DMS153 treated with DMSO at 0.1 percent for 48 hours (cell line): ENCODE results near the gene NCOA3.

ENCODE experiments used
- DNase-seq: peaks from one replicate; lab custom pipeline; 2025; ENCODE audit not compliant: unreplicated experiment; lab: John Stamatoyannopoulos, UW

NCOA3 gene

GRCh38 chr20:47596003-47596571, 94.4 kb downstream of the NCOA3 start:
- no peak for DNase-seq

GRCh38 chr20:47597090-47597489, 95.4 kb downstream of the NCOA3 start:
- DNase-seq: no peak

GRCh38 chr20:47598911-47599744, 97.4 kb downstream of the NCOA3 start:
- DNase-seq: no peak

DNA sequence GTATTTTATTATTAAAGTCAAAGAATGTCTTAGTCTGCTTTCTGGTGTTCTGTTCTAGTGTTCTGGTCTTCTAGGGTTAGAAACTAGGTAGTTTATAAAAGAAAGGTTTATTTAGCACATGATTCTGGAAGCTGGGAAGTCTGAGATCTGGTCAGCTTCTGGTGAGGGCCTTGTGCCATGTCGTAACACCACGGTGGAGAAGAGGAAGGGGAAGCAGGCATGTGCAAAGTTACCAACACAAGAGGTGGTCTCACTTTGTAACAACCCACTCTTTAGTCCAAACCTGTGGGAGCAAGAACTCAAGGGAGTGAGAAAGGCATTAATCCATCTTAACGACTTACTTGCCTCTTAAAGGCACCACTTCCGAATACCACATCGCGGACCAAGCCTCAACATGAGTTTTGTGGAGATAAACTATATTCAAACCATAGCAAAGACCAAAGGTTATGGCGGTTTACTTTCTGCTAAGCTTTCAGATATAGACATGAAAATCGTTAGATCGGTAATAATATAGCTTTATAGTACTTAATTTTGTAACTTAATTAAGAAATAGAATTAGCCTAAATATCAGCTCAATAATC, 99.4 kb downstream of the NCOA3 start:
- DNase-seq: no peak

- DNase-seq: no peak
These were observed 101.6 kb downstream of the NCOA3 start for GRCh38 chr20:47603260-47603659.

GRCh38 chr20:47605673-47606413, 104.2 kb downstream of the NCOA3 start:
- DNase-seq: peak; percentile 76

DNA sequence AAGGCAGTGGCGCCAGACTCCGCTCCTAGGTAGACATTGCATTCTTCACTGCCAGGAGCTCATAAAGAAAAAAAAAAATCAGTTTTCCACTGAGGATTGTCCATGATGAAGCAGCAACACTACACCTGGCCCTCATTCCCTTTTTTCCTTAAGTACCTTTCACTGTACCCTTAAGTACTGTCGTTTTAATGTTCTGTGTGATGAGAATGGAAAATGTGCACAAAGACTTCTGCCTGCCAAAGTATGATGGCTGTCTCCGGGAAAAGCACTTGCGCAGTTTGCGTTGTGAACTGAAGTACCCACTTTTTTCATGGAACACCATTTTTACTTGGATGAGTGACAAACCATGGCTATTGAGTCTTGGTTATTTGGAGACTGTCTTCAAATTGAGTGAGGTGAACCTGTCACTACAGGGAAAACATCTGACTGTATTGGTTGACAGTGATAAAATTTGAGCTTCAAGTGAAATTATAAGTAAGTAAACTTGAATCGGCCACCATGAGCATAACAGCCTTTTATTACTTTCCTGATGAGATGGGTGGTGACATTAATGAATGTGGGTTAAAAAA, 104.8 kb downstream of the NCOA3 start:
- DNase-seq: peak; percentile 76

DNA sequence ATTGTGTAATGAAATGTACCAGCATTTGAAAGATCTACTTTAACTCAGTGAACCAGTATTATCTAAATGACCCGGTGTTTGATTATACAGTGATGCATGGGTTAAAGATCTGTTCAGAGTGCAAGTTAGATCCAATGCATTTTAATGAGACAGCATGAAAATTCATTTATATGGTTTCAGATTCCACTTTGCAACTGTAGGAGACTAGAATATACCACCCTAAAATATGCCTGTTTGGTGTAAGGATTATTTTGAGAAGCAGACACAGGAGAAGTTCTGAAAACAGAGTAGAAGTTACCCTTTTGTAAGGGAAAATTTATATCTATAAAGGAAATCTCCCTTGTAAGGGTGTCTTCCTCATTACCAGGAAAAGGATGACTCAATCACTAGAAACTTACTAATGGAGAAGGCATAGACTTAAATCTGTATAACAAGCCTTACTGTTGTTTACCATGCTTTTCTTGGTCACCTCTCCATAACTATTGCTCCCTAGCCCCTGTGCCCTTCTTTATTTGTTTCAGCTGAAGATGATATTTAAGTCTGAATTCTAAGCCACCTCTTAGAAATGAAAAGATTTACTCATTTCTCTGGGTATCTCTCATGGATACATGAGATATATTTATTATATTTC, 105.4 kb downstream of the NCOA3 start:
- DNase-seq: no peak

DNA sequence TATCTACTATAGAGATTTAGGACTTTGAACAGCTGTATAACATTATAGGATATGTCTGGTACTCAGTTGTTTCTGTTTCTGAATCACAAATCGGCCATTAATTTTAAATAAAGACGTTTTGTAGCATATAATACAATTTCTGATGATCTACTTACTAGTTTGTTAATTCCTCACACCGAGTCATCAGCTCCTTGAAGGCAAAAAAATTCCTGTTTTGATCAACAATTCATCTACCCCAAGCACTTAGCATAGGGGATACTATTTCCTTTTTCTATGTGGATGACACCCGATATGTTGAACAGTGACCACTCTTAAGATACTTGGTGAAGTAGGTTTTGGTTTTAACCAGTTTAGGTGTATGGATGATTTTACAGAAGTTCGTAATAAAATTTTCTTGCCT, 107.3 kb downstream of the NCOA3 start:
- no peak for DNase-seq

DNA sequence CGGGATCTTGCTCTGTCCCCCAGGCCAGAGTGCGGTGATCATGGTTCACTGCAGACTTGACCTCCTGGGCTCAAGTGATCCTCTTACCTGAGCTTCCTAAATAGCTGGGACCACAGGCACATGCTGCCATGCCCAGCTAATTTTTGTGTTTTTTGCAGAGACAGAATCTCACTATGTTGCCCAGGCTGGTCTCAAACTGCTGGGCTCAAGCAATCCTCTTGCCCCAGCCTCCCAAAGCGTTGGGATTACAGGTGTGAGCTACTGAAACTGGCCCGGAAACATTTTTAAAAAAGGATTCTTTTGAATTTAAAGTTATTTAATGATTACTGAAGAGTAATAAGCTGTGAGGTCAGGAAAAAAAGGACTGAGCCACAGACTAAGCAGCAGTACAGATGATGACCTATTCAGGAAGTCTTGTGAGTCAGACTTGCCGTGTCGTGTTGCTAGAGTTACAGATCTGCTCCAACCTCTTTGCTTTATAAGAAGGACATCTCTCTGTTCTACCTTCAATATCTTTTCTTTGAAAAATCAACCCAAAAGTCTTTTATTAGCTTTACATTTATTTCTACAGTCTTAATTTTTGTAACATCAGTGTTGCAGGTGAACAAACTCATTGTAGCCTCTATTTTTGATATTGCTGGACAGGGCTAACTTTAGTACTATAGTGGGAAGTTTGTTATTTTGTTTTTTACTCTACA, 108.7 kb downstream of the NCOA3 start:
- DNase-seq: no peak

DNA sequence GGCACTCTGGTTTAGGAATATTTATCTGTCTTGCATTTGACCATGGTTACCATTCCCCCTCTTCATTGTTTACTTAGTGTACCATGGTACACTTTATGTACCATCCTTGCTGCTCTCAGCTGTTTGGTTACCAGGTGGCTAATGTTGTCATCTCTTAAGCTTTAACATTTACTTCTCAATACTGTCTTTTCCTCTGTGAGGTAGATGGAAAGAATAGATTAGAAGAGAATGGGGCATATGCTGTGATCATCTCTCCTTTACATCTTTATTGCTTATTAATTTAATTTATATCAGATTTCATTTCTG, 109.2 kb downstream of the NCOA3 start:
- DNase-seq: no peak

DNA sequence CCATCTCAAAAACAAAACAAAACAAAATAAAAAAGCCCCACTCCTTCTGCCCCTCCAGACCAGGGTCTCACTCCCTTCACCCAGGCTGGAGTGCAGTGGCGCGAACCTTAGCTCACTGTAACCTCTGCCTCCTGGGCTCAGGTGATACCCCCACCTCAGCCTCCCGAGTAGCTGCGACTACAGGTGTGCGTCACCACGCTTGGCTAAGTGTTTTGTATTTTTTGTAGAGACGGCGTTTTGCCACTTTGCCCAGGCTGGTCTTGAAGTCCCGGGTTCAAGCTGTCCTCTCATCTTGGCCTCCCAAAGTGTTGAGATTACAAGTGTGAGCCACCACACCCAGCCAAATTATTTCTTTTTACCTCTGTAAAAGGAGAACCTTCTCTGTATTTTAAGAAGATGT, 110.1 kb downstream of the NCOA3 start:
- no peak for DNase-seq

GRCh38 chr20:47612670-47613069, 111.0 kb downstream of the NCOA3 start:
- no peak for DNase-seq

DNA sequence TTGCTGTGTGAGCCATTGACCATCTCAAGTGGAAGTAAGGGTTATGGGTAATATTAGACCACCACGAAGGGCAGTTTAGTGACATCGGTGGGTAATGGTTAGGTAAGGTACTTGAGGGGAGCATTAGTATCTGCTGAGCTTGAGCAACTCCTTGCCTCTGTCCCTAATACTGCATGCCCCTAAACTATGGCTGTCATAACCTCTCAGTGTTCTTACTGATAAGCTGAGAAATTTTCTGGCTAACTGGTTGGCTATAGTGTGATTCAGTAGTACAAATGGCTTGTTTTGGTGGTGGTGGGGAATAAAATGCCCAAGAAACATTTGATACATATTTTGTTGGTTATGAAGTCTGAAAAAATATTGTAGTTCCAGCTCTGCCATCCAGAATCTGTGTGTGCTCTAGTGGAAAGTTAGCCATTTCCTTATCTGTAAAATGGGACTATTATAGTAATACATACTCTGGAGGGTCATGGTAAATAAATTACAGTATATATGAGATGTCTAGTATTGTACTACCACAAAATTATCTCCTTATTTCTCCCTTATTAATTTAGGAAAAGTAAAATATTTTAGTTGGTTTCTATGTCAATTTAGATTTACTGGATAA, 113.1 kb downstream of the NCOA3 start:
- DNase-seq: no peak

- no peak for DNase-seq
These were observed 116.8 kb downstream of the NCOA3 start for GRCh38 chr20:47618479-47618878.

GRCh38 chr20:47620808-47621805, 119.4 kb downstream of the NCOA3 start:
- peak; percentile 28 for DNase-seq

- DNase-seq: no peak
These were observed 120.5 kb downstream of the NCOA3 start for GRCh38 chr20:47622118-47622665.

GRCh38 chr20:47623206-47623605, 121.5 kb downstream of the NCOA3 start:
- no peak for DNase-seq

DNA sequence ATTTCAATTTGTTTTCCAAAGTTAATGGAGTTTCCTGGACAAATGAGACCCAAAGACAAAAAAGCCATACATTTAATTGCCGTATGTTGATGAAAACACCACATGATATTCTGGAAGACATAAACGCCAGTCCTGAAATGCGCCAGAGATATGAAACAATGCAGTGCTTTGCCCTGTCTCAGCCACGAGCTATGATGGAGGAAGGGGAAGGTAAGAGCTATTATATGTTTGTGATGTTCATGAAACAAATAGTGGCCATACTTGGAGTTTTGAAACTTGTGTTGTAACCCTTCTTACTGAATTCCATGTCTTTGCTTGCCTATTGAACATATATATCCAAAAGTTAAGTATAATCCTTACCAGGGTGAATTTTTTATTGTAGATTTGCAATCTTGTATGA, 125.9 kb downstream of the NCOA3 start:
- DNase-seq: no peak
